ENCODE results near the gene TMEM41A. TPM values are rescaled to one million over a fixed set of nuclear protein-coding genes. Genes with fewer than 3 reads are reported as not detected.

Gene TMEM41A
- total RNA-seq, 1 donor from 2014 or later = 14.5 TPM

- no peak for TF ChIP-seq CTCF (IDR thresholded peaks at IDR 0.05; ENCODE audit: insufficient read depth, low read length, severe bottlenecking)
- H3K36me3 ChIP-seq (ENCODE audit: control insufficient read depth, insufficient read depth, low read length) = no peaks in the 10 kb centered on the region
- H3K4me3 ChIP-seq (ENCODE audit: low read depth, low read length) = no peak overlapping the region
- FAIRE-seq (no peak), DNase-seq (ENCODE audit: low read depth) (no peak)
- H3K27me3 ChIP-seq (ENCODE audit: control insufficient read depth, insufficient read depth, low read length) = no peaks in the 10 kb centered on the region
These were observed 34.1 kb upstream of the TMEM41A start for GRCh38 chr3:185532901-185533300.

- H3K36me3 ChIP-seq (ENCODE audit: control insufficient read depth, insufficient read depth, low read length) = no peaks in the 10 kb centered on the region
- FAIRE-seq (no peak), DNase-seq (ENCODE audit: low read depth) (no peak)
- no peaks in the 10 kb centered on the region for H3K27me3 ChIP-seq (ENCODE audit: control insufficient read depth, insufficient read depth, low read length)
- TF ChIP-seq CTCF (IDR thresholded peaks at IDR 0.05; ENCODE audit: insufficient read depth, low read length, severe bottlenecking) = no peak
- H3K4me3 ChIP-seq (ENCODE audit: low read depth, low read length) = no peak overlapping the region
These were observed 32.0 kb upstream of the TMEM41A start for GRCh38 chr3:185530856-185531255.

GRCh38 chr3:185528532-185528931, 29.7 kb upstream of the TMEM41A start:
- DNase-seq (ENCODE audit: low read depth) (no peak), FAIRE-seq (no peak)
- Histone ChIP-seq H3K4me3 (ENCODE audit: low read depth, low read length) (no peak overlapping the region), H3K27me3 (ENCODE audit: control insufficient read depth, insufficient read depth, low read length) (no peaks in the 10 kb centered on the region), H3K36me3 (ENCODE audit: control insufficient read depth, insufficient read depth, low read length) (no peaks in the 10 kb centered on the region)
- no peak for TF ChIP-seq CTCF (IDR thresholded peaks at IDR 0.05; ENCODE audit: insufficient read depth, low read length, severe bottlenecking)

- DNase-seq (ENCODE audit: low read depth) = no peak
These were observed 28.5 kb upstream of the TMEM41A start for GRCh38 chr3:185527364-185527763.

GRCh38 chr3:185526349-185526951, 27.6 kb upstream of the TMEM41A start:
- TF ChIP-seq CTCF (IDR thresholded peaks at IDR 0.05; ENCODE audit: insufficient read depth, low read length, severe bottlenecking) = no peak
- Histone ChIP-seq H3K36me3 (ENCODE audit: control insufficient read depth, insufficient read depth, low read length) (no peaks in the 10 kb centered on the region), H3K4me3 (ENCODE audit: low read depth, low read length) (no peak overlapping the region), H3K27me3 (ENCODE audit: control insufficient read depth, insufficient read depth, low read length) (peaks cover 2% of the 10 kb centered on the region)
- DNase-seq (ENCODE audit: low read depth) (no peak), FAIRE-seq (no peak)

More at GRCh38 chr3:185527364-185527763, 28.5 kb upstream of the TMEM41A start:
- FAIRE-seq = no peak
- H3K36me3 ChIP-seq (ENCODE audit: control insufficient read depth, insufficient read depth, low read length) = no peaks in the 10 kb centered on the region
- no peak for TF ChIP-seq CTCF (IDR thresholded peaks at IDR 0.05; ENCODE audit: insufficient read depth, low read length, severe bottlenecking)
- H3K27me3 ChIP-seq (ENCODE audit: control insufficient read depth, insufficient read depth, low read length) = no peaks in the 10 kb centered on the region
- H3K4me3 ChIP-seq (ENCODE audit: low read depth, low read length) = no peak overlapping the region

All from bronchial epithelial cell (primary cell).